Esophagus squamous epithelium (tissue), 4 donors: ENCODE results near the gene PPOX.

ENCODE experiments used
- CTCF ChIP-seq, 6 experiments: fragments of 450-650 bp in 4 of 6; fragments of 200-600 bp in 2 of 6; sonication (generic) in 2 of 6; IDR thresholded peaks; one replicate each; pipeline ENCODE4 v1.5.1; 2016 to 2019; ENCODE audit warnings: antibody characterized with exemption in 6 of 6, mild to moderate bottlenecking in 4 of 6, moderate library complexity in 4 of 6
- POLR2A ChIP-seq, 4 donors: fragments of 450-650 bp; IDR thresholded peaks; one replicate each; pipeline ENCODE4 v1.6.1; 2017; ENCODE audit warnings: antibody characterized with exemption in 4 of 4, mild to moderate bottlenecking in 4 of 4, moderate library complexity in 3 of 4

DNA sequence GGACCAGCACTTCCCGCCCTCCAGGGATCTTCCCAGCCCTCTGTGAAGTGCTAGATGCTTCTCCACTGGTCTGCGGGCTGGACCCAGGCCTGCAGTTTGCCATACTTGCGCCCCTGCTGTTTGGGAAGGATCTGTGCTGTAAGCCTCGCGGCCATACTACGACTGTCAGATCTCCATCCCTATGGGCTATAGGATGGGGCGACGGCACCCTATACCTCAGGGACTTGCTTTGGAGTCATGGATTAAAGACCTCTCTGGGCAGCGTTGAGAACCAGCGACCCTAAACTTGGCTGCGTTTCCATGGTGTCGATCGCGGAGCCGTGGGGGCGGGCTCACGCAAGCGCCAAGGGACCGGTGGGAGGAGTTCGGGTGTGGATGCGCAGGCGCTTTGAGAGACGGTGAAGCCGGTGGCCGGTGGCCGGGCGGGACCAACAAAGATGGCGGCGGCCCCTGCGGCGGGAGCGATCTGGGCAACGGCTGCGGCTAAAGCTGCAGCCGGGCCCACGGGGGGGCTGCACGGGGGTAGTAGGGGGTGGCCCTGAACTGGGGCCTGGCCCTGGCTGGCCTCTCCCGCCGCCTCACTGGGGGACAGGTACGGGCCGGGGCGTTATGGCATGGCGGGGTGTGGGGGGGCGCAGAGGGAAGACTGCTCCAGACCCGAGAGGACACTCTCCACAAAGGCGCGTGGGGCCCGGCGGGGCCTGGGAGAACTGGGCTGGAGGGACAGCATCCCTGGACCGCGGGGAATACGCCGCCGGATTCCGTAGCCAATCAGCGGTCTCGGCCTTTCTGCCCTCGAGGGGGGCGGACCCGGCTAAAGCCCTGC lies 6.9 kb upstream of the PPOX start, which contains the start of gene USP21:
- TF ChIP-seq CTCF (IDR thresholded peaks at IDR 0.05) = peak in 4 of 6 experiments; percentile 17 to 43 (median 30)
- peak in 1 of 4 donors; percentile 68 for TF ChIP-seq POLR2A (IDR thresholded peaks at IDR 0.05)
